SK-N-SH (cell line): Measurements from ENCODE around the gene JPH2. TPM values are rescaled to one million over a fixed set of nuclear protein-coding genes. Genes with fewer than 3 reads are reported as not detected.

Experiments used
- CTCF ChIA-PET: fragments of 300-600, 350-600 bp; formaldehyde crosslinking; extraction: SDS; loops from one replicate; lab custom pipeline; 2021; lab: Yijun Ruan, JAX
- POLR2A ChIA-PET: fragments of 350-600 bp; sonication (Branson Sonifier 250); formaldehyde crosslinking; extraction: SDS; loops from one replicate; lab custom pipeline; 2020; ENCODE audit warnings: antibody characterized with exemption, inconsistent platforms; lab: Yijun Ruan, JAX
- DNase-seq: peaks from one replicate; pipeline ENCODE4 v3.0.0; 2012
- H2AFZ ChIP-seq: fragments of 200-600 bp; sonication (generic); 2 replicates; pipeline ENCODE4 v1.8.1; 2016; ENCODE audit warnings: antibody characterized with exemption, mild to moderate bottlenecking, low read depth
- H3F3A ChIP-seq: fragments of 200-600 bp; sonication (generic); replicated peaks from 2 replicates; pipeline ENCODE3; 2016; ENCODE audit warnings: antibody characterized with exemption, mild to moderate bottlenecking; ENCODE audit not compliant: insufficient read depth
- H3K27ac ChIP-seq, 2 experiments: fragments of 200-500 bp in 1 of 2; fragments of 200-600 bp in 1 of 2; sonication (Bioruptor generic) in 1 of 2; sonication (generic), shearing (Covaris generic) in 1 of 2; 2 replicates each; pipeline versions ENCODE4 v1.5.1 to v1.6.1; 2014 to 2016; ENCODE audit warnings: low read depth in 2 of 2, inconsistent platforms in 1 of 2, low read length in 1 of 2, mild to moderate bottlenecking in 1 of 2, mixed read lengths in 1 of 2
- H3K27me3 ChIP-seq: fragments of 200-600 bp; sonication (generic), shearing (Covaris generic); 2 replicates; pipeline ENCODE4 v1.6.1; 2016; ENCODE audit warnings: mixed run types; ENCODE audit not compliant: insufficient read depth
- H3K36me3 ChIP-seq, 2 experiments: fragments of 200-500 bp in 1 of 2; fragments of 200-600 bp in 1 of 2; sonication (Bioruptor generic) in 1 of 2; sonication (generic) in 1 of 2; replicated peaks in 1 of 2; 2 replicates each; pipeline versions ENCODE3 to v1.5.1; 2014 to 2016; ENCODE audit warnings: low read length in 1 of 2, mild to moderate bottlenecking in 1 of 2; ENCODE audit not compliant: insufficient read depth in 2 of 2, control insufficient read depth in 1 of 2
- H3K4me1 ChIP-seq, 2 experiments: fragments of 200-500 bp in 1 of 2; fragments of 200-600 bp in 1 of 2; sonication (Bioruptor generic) in 1 of 2; sonication (generic), shearing (Covaris generic) in 1 of 2; 2 replicates each; pipeline versions ENCODE4 v1.5.1 to v1.6.1; 2014 to 2016; ENCODE audit warnings: low read depth in 1 of 2, low read length in 1 of 2, mixed run types in 1 of 2; ENCODE audit not compliant: insufficient read depth in 2 of 2, control insufficient read depth in 1 of 2
- H3K4me2 ChIP-seq: fragments of 200-600 bp; sonication (generic), shearing (Covaris generic); 2 replicates; pipeline ENCODE4 v1.6.1; 2017; ENCODE audit warnings: mixed run types
- H3K4me3 ChIP-seq, 2 experiments: fragments of 200-500 bp in 1 of 2; fragments of 200-600 bp in 1 of 2; sonication (Bioruptor generic) in 1 of 2; sonication (generic), shearing (Covaris generic) in 1 of 2; 2 replicates each; pipeline versions ENCODE4 v1.5.1 to v1.8.1; 2014 to 2016; ENCODE audit warnings: low read depth in 2 of 2, inconsistent platforms in 1 of 2, low read length in 1 of 2, mild to moderate bottlenecking in 1 of 2, mixed read lengths in 1 of 2, moderate library complexity in 1 of 2
- H3K79me2 ChIP-seq: fragments of 200-600 bp; sonication (generic); 2 replicates; pipeline ENCODE4 v1.8.1; 2017; ENCODE audit warnings: mild to moderate bottlenecking; ENCODE audit not compliant: insufficient read depth
- H3K9ac ChIP-seq: fragments of 200-600 bp; sonication (generic); 2 replicates; pipeline ENCODE4 v1.6.1; 2017; ENCODE audit warnings: mixed run types
- H3K9me2 ChIP-seq: fragments of 200-600 bp; sonication (generic); 2 replicates; pipeline ENCODE4 v1.6.1; 2017; ENCODE audit warnings: mixed run types
- H3K9me3 ChIP-seq: fragments of 200-600 bp; sonication (generic); 2 replicates; pipeline ENCODE4 v1.6.1; 2017; ENCODE audit warnings: mixed run types, mild to moderate bottlenecking, moderate library complexity
- H4K20me1 ChIP-seq: fragments of 200-600 bp; sonication (generic); 2 replicates; pipeline ENCODE4 v1.6.1; 2017; ENCODE audit warnings: mild to moderate bottlenecking, mixed run types; ENCODE audit not compliant: insufficient read depth
- EP300 ChIP-seq, 2 experiments: IDR thresholded peaks; 2 replicates each; pipeline versions ENCODE4 v1.4.0 to v1.6.1; 2012; ENCODE audit warnings: borderline replicate concordance in 1 of 2, low read depth in 1 of 2, low read length in 1 of 2
- NFIC ChIP-seq: IDR thresholded peaks from 2 replicates; pipeline ENCODE4 v1.4.0; 2012; ENCODE audit warnings: borderline replicate concordance
- SMC3 ChIP-seq: IDR thresholded peaks from 2 replicates; pipeline ENCODE4 v1.6.1; 2012; ENCODE audit warnings: low read depth, low read length, improper control_type of control experiment
- YY1 ChIP-seq: IDR thresholded peaks from 2 replicates; pipeline ENCODE4 v1.4.0; 2012; ENCODE audit warnings: low read depth, mild to moderate bottlenecking
- WGBS: methylation state at CpG from one replicate; pipeline ENCODE4 v1.1.6; 2017; ENCODE audit warnings: low lambda C conversion rate; 5-methylcytosine and 5-hydroxymethylcytosine counted together
- polyA plus RNA-seq, 3 experiments: library from polyadenylated mRNA; depleted of rRNA; stranded (reverse); fragments of >200 nt; gene quantifications; 2 replicates each; pipeline ENCODE4 v1.2.3, GENCODE V29; 2012
- TF ChIP-seq, protein P1 (sequence below): IDR thresholded peaks from 2 replicates; pipeline ENCODE4; 2012
- TF ChIP-seq, protein P2 (sequence below): IDR thresholded peaks from 2 replicates; pipeline ENCODE4 v1.4.0; 2012; ENCODE audit warnings: low read depth
- TF ChIP-seq, protein P3 (sequence below): IDR thresholded peaks from 2 replicates; pipeline ENCODE4 v1.4.0; 2012; ENCODE audit warnings: low read depth, borderline replicate concordance
- TF ChIP-seq, protein P4 (sequence below): IDR thresholded peaks from 2 replicates; pipeline ENCODE4 v1.6.1; 2012; ENCODE audit warnings: mild to moderate bottlenecking, low read depth, low read length, moderate library complexity
- TF ChIP-seq, protein P5 (sequence below): IDR thresholded peaks from 2 replicates; pipeline ENCODE4 v1.4.0; 2012; ENCODE audit warnings: low read depth, borderline replicate concordance

Gene JPH2
- polyA plus RNA-seq, 1 of the 3 experiments (the other 2 are of a cell fraction): 0.67 TPM

DNA sequence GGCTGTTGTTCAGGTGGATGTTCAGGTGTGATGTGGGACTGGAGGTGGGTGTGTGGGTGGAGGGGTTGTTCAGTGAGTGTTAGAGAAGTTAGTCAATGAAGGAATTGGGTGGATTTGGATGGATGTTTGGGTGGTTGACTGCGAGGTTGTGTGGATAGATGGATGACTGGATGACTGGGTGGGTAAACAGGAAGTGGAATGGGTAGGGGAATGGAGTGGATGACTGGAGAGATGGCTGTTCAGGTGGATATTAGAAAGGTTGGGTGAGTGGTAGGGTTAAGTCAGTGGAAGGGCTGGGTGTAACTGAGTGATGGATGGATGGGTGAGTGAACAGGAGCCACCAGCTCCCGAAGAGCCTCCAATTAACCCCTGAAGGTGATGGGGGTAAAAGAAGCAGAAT, 27.9 kb downstream of the JPH2 start:
- Histone ChIP-seq H3K27ac (no peak overlapping the region), H3K36me3 (no peaks in the 10 kb centered on the region), H2AFZ (no peak overlapping the region), H3K79me2 (no peaks in the 10 kb centered on the region), H3K9me3 (no peaks in the 10 kb centered on the region), H3K9me2 (no peaks in the 10 kb centered on the region), H4K20me1 (no peaks in the 10 kb centered on the region), H3K9ac (no peak overlapping the region), H3F3A (no peaks in the 10 kb centered on the region), H3K4me1 (no peaks in the 10 kb centered on the region), H3K4me3 (no peak overlapping the region), H3K4me2 (no peak overlapping the region), H3K27me3 (no peaks in the 10 kb centered on the region)
- WGBS: 88% methylated on average over 2 of the region's 2 CpGs
- ChIA-PET POLR2A (no interaction called here), CTCF (interaction anchor here (1.7 kb wide), 1 partner anchor 42 kb away, joined by 7 read pairs; no protein-coding TSS in a partner anchor)
- TF ChIP-seq NFIC (no peak), SMC3 (no peak), EP300 (IDR thresholded peaks at IDR 0.05; ENCODE audit: borderline replicate concordance in 1 of 2, low read depth in 1 of 2, low read length in 1 of 2) (no peak), YY1 (no peak)
- TF ChIP-seq, protein P1, sequence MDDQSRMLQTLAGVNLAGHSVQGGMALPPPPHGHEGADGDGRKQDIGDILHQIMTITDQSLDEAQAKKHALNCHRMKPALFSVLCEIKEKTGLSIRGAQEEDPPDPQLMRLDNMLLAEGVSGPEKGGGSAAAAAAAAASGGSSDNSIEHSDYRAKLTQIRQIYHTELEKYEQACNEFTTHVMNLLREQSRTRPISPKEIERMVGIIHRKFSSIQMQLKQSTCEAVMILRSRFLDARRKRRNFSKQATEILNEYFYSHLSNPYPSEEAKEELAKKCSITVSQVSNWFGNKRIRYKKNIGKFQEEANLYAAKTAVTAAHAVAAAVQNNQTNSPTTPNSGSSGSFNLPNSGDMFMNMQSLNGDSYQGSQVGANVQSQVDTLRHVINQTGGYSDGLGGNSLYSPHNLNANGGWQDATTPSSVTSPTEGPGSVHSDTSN: no peak
- TF ChIP-seq, protein P2, sequence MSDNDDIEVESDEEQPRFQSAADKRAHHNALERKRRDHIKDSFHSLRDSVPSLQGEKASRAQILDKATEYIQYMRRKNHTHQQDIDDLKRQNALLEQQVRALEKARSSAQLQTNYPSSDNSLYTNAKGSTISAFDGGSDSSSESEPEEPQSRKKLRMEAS: no peak
- TF ChIP-seq, protein P3, sequence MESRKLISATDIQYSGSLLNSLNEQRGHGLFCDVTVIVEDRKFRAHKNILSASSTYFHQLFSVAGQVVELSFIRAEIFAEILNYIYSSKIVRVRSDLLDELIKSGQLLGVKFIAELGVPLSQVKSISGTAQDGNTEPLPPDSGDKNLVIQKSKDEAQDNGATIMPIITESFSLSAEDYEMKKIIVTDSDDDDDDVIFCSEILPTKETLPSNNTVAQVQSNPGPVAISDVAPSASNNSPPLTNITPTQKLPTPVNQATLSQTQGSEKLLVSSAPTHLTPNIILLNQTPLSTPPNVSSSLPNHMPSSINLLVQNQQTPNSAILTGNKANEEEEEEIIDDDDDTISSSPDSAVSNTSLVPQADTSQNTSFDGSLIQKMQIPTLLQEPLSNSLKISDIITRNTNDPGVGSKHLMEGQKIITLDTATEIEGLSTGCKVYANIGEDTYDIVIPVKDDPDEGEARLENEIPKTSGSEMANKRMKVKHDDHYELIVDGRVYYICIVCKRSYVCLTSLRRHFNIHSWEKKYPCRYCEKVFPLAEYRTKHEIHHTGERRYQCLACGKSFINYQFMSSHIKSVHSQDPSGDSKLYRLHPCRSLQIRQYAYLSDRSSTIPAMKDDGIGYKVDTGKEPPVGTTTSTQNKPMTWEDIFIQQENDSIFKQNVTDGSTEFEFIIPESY: no peak
- TF ChIP-seq, protein P4, sequence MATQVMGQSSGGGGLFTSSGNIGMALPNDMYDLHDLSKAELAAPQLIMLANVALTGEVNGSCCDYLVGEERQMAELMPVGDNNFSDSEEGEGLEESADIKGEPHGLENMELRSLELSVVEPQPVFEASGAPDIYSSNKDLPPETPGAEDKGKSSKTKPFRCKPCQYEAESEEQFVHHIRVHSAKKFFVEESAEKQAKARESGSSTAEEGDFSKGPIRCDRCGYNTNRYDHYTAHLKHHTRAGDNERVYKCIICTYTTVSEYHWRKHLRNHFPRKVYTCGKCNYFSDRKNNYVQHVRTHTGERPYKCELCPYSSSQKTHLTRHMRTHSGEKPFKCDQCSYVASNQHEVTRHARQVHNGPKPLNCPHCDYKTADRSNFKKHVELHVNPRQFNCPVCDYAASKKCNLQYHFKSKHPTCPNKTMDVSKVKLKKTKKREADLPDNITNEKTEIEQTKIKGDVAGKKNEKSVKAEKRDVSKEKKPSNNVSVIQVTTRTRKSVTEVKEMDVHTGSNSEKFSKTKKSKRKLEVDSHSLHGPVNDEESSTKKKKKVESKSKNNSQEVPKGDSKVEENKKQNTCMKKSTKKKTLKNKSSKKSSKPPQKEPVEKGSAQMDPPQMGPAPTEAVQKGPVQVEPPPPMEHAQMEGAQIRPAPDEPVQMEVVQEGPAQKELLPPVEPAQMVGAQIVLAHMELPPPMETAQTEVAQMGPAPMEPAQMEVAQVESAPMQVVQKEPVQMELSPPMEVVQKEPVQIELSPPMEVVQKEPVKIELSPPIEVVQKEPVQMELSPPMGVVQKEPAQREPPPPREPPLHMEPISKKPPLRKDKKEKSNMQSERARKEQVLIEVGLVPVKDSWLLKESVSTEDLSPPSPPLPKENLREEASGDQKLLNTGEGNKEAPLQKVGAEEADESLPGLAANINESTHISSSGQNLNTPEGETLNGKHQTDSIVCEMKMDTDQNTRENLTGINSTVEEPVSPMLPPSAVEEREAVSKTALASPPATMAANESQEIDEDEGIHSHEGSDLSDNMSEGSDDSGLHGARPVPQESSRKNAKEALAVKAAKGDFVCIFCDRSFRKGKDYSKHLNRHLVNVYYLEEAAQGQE: no peak
- TF ChIP-seq, protein P5, sequence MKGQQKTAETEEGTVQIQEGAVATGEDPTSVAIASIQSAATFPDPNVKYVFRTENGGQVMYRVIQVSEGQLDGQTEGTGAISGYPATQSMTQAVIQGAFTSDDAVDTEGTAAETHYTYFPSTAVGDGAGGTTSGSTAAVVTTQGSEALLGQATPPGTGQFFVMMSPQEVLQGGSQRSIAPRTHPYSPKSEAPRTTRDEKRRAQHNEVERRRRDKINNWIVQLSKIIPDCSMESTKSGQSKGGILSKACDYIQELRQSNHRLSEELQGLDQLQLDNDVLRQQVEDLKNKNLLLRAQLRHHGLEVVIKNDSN: no peak
- DNase-seq: no peak
